ENCODE data around the gene LONP2.

DNA sequence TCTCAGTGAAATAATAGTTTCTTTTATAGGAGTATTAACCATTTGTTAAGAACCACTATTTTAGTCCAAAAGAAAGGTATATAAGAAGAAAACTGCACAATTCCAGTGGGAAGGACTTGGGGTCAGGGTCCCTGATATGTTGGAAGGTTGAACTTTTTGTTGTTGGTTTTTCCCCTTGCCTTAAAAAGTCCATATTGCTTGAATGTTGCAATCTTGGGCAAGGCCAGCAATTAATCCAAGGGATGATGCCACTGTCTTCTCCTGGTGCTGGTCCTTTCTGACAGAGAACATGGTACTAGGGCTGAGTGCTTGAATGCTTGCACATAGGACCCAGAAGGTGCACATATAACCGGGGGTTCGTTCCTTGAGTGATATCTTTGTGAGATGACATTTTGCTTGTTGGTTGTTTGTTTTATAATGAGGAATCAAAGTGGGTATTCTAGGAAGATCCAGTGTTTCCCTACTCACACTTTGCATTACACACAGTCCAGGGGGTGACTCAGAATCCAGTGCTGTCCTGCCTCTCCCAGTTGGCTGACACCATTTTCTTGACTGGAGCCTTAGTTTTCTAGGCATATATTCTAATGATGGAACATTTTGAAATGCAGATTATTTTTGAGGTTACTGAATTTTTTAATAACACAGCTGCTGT lies 86.2 kb downstream of the LONP2 start:
- TF ChIP-seq, protein P1, sequence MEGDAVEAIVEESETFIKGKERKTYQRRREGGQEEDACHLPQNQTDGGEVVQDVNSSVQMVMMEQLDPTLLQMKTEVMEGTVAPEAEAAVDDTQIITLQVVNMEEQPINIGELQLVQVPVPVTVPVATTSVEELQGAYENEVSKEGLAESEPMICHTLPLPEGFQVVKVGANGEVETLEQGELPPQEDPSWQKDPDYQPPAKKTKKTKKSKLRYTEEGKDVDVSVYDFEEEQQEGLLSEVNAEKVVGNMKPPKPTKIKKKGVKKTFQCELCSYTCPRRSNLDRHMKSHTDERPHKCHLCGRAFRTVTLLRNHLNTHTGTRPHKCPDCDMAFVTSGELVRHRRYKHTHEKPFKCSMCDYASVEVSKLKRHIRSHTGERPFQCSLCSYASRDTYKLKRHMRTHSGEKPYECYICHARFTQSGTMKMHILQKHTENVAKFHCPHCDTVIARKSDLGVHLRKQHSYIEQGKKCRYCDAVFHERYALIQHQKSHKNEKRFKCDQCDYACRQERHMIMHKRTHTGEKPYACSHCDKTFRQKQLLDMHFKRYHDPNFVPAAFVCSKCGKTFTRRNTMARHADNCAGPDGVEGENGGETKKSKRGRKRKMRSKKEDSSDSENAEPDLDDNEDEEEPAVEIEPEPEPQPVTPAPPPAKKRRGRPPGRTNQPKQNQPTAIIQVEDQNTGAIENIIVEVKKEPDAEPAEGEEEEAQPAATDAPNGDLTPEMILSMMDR (IDR thresholded peaks at IDR 0.05 in 2 of 3, conservative IDR thresholded peaks at IDR 0.05 in 1 of 3; ENCODE audit: control insufficient read depth in 2 of 3, extremely low read depth in 1 of 3, insufficient read depth in 1 of 3, low read depth in 3 of 3, low read length in 3 of 3): no peak
- TF ChIP-seq POLR2A (IDR thresholded peaks at IDR 0.05; ENCODE audit: low read depth, low read length) (no peak), FOS (IDR thresholded peaks at IDR 0.05; ENCODE audit: borderline replicate concordance, extremely low read depth, insufficient read length) (no peak), HDAC2 (IDR thresholded peaks at IDR 0.05) (no peak), TCF12 (IDR thresholded peaks at IDR 0.05; ENCODE audit: low read depth, low read length) (no peak), HCFC1 (IDR thresholded peaks at IDR 0.05; ENCODE audit: low read length) (no peak), CHD1 (IDR thresholded peaks at IDR 0.05; ENCODE audit: low read depth, low read length) (no peak), HDGF (IDR thresholded peaks at IDR 0.05) (no peak), MXI1 (IDR thresholded peaks at IDR 0.05; ENCODE audit: low read depth, low read length) (no peak)
- TF ChIP-seq, protein P2, sequence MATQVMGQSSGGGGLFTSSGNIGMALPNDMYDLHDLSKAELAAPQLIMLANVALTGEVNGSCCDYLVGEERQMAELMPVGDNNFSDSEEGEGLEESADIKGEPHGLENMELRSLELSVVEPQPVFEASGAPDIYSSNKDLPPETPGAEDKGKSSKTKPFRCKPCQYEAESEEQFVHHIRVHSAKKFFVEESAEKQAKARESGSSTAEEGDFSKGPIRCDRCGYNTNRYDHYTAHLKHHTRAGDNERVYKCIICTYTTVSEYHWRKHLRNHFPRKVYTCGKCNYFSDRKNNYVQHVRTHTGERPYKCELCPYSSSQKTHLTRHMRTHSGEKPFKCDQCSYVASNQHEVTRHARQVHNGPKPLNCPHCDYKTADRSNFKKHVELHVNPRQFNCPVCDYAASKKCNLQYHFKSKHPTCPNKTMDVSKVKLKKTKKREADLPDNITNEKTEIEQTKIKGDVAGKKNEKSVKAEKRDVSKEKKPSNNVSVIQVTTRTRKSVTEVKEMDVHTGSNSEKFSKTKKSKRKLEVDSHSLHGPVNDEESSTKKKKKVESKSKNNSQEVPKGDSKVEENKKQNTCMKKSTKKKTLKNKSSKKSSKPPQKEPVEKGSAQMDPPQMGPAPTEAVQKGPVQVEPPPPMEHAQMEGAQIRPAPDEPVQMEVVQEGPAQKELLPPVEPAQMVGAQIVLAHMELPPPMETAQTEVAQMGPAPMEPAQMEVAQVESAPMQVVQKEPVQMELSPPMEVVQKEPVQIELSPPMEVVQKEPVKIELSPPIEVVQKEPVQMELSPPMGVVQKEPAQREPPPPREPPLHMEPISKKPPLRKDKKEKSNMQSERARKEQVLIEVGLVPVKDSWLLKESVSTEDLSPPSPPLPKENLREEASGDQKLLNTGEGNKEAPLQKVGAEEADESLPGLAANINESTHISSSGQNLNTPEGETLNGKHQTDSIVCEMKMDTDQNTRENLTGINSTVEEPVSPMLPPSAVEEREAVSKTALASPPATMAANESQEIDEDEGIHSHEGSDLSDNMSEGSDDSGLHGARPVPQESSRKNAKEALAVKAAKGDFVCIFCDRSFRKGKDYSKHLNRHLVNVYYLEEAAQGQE (IDR thresholded peaks at IDR 0.05; ENCODE audit: low read depth, low read length): no peak
- TF ChIP-seq, protein P3, sequence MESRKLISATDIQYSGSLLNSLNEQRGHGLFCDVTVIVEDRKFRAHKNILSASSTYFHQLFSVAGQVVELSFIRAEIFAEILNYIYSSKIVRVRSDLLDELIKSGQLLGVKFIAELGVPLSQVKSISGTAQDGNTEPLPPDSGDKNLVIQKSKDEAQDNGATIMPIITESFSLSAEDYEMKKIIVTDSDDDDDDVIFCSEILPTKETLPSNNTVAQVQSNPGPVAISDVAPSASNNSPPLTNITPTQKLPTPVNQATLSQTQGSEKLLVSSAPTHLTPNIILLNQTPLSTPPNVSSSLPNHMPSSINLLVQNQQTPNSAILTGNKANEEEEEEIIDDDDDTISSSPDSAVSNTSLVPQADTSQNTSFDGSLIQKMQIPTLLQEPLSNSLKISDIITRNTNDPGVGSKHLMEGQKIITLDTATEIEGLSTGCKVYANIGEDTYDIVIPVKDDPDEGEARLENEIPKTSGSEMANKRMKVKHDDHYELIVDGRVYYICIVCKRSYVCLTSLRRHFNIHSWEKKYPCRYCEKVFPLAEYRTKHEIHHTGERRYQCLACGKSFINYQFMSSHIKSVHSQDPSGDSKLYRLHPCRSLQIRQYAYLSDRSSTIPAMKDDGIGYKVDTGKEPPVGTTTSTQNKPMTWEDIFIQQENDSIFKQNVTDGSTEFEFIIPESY (IDR thresholded peaks at IDR 0.05): no peak
- TF ChIP-seq, protein P4, sequence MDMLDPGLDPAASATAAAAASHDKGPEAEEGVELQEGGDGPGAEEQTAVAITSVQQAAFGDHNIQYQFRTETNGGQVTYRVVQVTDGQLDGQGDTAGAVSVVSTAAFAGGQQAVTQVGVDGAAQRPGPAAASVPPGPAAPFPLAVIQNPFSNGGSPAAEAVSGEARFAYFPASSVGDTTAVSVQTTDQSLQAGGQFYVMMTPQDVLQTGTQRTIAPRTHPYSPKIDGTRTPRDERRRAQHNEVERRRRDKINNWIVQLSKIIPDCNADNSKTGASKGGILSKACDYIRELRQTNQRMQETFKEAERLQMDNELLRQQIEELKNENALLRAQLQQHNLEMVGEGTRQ (IDR thresholded peaks at IDR 0.05; ENCODE audit: borderline replicate concordance, low read depth, low read length): no peak
